Gastroesophageal sphincter (tissue), 3 donors: ENCODE measurements around the gene PSMD2.

ENCODE experiments used
- POLR2AphosphoS5 ChIP-seq: sonication (generic); formaldehyde crosslinking; IDR thresholded peaks from one replicate; pipeline ENCODE4 v1.6.1; 2017; ENCODE audit warnings: antibody characterized with exemption
- TF ChIP-seq, protein P1 (sequence below), 4 experiments: fragments of 200-600 bp in 2 of 4; fragments of 450-650 bp in 2 of 4; sonication (generic) in 1 of 4; IDR thresholded peaks; one replicate each; pipeline ENCODE4 v1.5.1; 2017 to 2019; ENCODE audit warnings: antibody characterized with exemption in 4 of 4, mild to moderate bottlenecking in 2 of 4, moderate library complexity in 2 of 4

DNA sequence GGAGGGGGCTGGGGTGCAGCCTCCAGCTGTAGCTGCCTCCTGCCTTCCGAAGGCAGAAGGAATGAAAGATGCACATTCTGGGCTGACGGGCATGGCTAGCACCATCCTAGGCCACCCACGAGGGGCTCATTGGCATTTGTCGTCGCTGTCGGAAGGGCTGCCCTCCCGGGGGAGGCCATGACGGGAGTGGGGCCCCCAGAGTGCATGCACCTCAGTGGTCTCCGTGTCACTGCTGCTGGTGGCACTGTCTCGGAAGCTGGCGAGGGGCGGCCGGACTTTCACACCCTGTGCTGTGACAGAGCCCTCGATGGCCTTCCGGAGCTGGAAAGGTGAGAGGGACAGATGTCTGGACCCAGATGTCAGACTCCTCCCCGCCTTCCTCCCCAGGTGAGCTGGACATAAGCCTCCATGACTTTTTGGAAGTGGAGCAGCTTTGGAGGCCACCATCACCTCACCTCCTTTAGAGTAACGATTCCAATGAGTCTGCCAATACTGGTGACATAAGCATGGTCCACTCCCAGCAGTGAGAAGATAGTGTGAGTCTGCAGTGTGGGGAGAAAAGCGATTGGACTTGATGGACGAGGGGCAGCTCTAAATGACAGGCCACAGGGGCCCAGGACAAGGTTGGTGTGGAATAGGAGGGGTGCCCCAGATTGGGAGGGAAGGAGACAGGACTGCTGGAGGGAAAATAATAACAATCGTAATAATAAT is 47.6 kb downstream of the PSMD2 start:
- TF ChIP-seq, protein P1, sequence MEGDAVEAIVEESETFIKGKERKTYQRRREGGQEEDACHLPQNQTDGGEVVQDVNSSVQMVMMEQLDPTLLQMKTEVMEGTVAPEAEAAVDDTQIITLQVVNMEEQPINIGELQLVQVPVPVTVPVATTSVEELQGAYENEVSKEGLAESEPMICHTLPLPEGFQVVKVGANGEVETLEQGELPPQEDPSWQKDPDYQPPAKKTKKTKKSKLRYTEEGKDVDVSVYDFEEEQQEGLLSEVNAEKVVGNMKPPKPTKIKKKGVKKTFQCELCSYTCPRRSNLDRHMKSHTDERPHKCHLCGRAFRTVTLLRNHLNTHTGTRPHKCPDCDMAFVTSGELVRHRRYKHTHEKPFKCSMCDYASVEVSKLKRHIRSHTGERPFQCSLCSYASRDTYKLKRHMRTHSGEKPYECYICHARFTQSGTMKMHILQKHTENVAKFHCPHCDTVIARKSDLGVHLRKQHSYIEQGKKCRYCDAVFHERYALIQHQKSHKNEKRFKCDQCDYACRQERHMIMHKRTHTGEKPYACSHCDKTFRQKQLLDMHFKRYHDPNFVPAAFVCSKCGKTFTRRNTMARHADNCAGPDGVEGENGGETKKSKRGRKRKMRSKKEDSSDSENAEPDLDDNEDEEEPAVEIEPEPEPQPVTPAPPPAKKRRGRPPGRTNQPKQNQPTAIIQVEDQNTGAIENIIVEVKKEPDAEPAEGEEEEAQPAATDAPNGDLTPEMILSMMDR (IDR thresholded peaks at IDR 0.05): no peak
- TF ChIP-seq POLR2AphosphoS5: no peak
